Kidney epithelial cell (primary cell): ENCODE results near the gene PLBD1. TPM values are rescaled to one million over a fixed set of nuclear protein-coding genes. Genes with fewer than 3 reads are reported as not detected.

Experiments
- DNase-seq: peaks from one replicate; pipeline ENCODE4 v3.0.0-alpha.2; 2010; ENCODE audit warnings: low read depth
- H3K27me3 ChIP-seq: 2 replicates; pipeline ENCODE4 v1.6.0; 2011; ENCODE audit warnings: low read length; ENCODE audit not compliant: control insufficient read depth, insufficient read depth
- H3K36me3 ChIP-seq: 2 replicates; pipeline ENCODE4 v1.5.1; 2011; ENCODE audit warnings: low read length; ENCODE audit not compliant: control insufficient read depth, insufficient read depth
- H3K4me3 ChIP-seq: 2 replicates; pipeline ENCODE4 v1.5.1; 2011; ENCODE audit warnings: low read depth, mild to moderate bottlenecking, control low read depth, low read length
- CTCF ChIP-seq: IDR thresholded peaks from 2 replicates; pipeline ENCODE4 v1.5.1; 2011; ENCODE audit warnings: mild to moderate bottlenecking, moderate library complexity, low read length, control low read depth, inconsistent platforms; ENCODE audit not compliant: insufficient read depth, poor library complexity, severe bottlenecking
- total RNA-seq: library from RNA; depleted of rRNA; stranded (reverse); fragments of >200 nt; gene quantifications from 2 replicates; pipeline ENCODE4 v1.2.3, GENCODE V29; 2015

Gene PLBD1
- total RNA-seq, 1 donor from 2014 or later = 6.6 TPM

- no peak for TF ChIP-seq CTCF
- Histone ChIP-seq H3K4me3 (no peak overlapping the region), H3K27me3 (no peaks in the 10 kb centered on the region), H3K36me3 (no peaks in the 10 kb centered on the region)
- DNase-seq = no peak
These were observed 30.6 kb downstream of the PLBD1 start for GRCh38 chr12:14537088-14537487.

GRCh38 chr12:14532152-14532551 lies 35.5 kb downstream of the PLBD1 start:
- TF ChIP-seq CTCF = no peak
- no peak for DNase-seq
- Histone ChIP-seq H3K36me3 (no peaks in the 10 kb centered on the region), H3K27me3 (no peaks in the 10 kb centered on the region), H3K4me3 (no peak overlapping the region)

- no peaks in the 10 kb centered on the region for H3K27me3 ChIP-seq
- no peak for TF ChIP-seq CTCF
- H3K36me3 ChIP-seq = no peaks in the 10 kb centered on the region
- DNase-seq = no peak
- H3K4me3 ChIP-seq = no peak overlapping the region
These were observed 41.7 kb downstream of the PLBD1 start for GRCh38 chr12:14525964-14526363.

- H3K36me3 ChIP-seq = no peaks in the 10 kb centered on the region
- H3K27me3 ChIP-seq = no peaks in the 10 kb centered on the region
- DNase-seq = no peak
- TF ChIP-seq CTCF = no peak
- no peak overlapping the region for H3K4me3 ChIP-seq
These were observed 45.9 kb downstream of the PLBD1 start for GRCh38 chr12:14521822-14522221.

GRCh38 chr12:14514946-14515345 lies 52.7 kb downstream of the PLBD1 start:
- Histone ChIP-seq H3K4me3 (no peak overlapping the region), H3K36me3 (no peaks in the 10 kb centered on the region), H3K27me3 (no peaks in the 10 kb centered on the region)
- no peak for DNase-seq
- no peak for TF ChIP-seq CTCF

GRCh38 chr12:14514154-14514842 lies 53.4 kb downstream of the PLBD1 start:
- peak; percentile 23 for DNase-seq
- no peak overlapping the region for H3K4me3 ChIP-seq

More at GRCh38 chr12:14514154-14514842, 53.4 kb downstream of the PLBD1 start:
- Histone ChIP-seq H3K27me3 (no peaks in the 10 kb centered on the region), H3K36me3 (no peaks in the 10 kb centered on the region)
- TF ChIP-seq CTCF = peak; percentile 45
